ENCODE data around the gene PHC2.

- TF ChIP-seq POLR2AphosphoS5 (IDR thresholded peaks at IDR 0.05) (no peak), EP300 (IDR thresholded peaks at IDR 0.05; ENCODE audit: low read depth) (no peak)
- TF ChIP-seq, protein P1, sequence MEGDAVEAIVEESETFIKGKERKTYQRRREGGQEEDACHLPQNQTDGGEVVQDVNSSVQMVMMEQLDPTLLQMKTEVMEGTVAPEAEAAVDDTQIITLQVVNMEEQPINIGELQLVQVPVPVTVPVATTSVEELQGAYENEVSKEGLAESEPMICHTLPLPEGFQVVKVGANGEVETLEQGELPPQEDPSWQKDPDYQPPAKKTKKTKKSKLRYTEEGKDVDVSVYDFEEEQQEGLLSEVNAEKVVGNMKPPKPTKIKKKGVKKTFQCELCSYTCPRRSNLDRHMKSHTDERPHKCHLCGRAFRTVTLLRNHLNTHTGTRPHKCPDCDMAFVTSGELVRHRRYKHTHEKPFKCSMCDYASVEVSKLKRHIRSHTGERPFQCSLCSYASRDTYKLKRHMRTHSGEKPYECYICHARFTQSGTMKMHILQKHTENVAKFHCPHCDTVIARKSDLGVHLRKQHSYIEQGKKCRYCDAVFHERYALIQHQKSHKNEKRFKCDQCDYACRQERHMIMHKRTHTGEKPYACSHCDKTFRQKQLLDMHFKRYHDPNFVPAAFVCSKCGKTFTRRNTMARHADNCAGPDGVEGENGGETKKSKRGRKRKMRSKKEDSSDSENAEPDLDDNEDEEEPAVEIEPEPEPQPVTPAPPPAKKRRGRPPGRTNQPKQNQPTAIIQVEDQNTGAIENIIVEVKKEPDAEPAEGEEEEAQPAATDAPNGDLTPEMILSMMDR (IDR thresholded peaks at IDR 0.05) = no peak
These were observed 51.9 kb downstream of the PHC2 start for GRCh38 chr1:33378976-33379375.
